NCI-H82 (cell line): ENCODE results near the gene NDUFS6.

Experiments used
- DNase-seq: peaks from one replicate; lab custom pipeline; 2025; lab: John Stamatoyannopoulos, UW

NDUFS6 gene

DNA sequence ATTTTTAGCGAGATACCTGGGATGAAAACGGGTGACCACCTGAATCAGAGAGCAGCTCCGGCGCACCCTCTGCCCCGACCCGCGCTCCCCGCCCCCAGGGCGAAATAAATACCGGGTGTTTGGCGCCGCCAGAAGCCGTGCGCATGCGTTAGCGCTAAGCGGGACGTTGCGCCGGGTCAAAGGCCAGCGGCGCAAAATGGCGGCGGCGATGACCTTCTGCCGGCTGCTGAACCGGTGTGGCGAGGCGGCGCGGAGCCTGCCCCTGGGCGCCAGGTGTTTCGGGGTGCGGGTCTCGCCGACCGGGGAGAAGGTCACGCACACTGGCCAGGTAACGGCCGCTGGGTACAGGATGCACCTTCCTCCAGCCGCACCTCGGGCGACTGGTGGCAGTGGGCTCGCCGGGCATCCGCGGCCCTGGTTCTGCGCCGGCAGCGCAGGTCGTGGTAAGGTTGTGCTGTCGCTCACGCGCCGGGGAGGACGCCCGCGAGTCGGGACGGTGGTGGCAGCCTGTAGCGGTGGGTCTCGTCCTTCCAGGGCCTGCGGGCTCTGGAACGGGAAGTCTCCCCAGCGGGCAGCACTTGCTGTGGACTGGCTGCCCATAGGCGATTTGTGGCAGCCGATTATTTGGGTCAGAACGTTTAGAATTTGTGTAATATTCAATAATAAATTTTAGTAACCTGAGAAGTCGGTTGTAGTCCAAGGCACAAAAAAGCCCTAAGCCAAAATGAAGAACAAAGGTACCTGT, at the start of gene NDUFS6:
TSS of gene NDUFS6 (plus strand) at position 186 of the 745 bp plus-strand sequence. CDS start at position 197, 11 bp downstream.
- peak; percentile 74 for DNase-seq

DNA sequence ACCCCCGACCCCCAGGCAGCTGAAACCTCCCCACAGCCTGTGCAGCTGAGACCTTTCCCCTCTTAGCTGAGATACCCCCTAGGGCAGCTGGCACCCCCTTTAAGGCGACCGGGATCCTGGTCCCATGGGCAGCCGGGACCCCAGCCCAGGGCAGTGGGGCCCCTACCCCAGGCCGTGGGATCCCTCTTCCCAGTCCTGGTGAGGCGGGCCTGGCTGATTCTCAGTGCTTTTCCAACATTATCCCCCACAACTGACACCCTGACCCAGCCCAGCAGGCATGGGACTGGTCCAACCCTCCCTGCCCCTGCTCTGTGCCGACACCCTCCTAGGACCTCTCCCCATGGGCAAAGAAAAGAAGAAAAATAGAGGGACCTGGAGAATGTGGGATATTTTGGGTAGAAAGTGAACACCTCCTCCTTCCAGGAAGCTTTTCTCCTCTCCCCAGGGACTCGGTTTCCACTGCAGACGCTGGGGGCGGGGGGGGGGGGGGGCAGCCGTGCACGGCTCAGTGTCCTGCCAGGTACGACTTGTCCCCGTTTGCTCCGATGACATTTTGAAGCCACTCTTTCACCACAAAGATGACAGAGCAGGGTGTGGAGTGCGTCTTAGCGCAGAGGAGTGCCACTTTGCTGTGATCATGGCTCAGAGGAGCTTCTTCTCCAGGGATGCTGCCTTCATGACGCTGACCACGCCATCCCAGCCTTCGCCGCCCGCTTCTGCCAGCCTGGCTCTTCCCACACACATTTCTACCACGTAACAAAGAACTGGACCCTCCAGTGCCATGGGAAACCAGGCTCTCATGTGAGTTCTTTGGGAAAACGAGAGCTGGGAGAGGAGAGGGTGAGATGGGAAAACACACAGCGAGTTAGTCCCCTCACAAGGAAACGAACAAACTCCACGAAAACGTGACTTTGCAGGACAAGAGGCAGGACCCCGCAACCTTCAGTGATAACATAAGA, 49.1 kb upstream of the NDUFS6 start:
- DNase-seq = no peak

DNA sequence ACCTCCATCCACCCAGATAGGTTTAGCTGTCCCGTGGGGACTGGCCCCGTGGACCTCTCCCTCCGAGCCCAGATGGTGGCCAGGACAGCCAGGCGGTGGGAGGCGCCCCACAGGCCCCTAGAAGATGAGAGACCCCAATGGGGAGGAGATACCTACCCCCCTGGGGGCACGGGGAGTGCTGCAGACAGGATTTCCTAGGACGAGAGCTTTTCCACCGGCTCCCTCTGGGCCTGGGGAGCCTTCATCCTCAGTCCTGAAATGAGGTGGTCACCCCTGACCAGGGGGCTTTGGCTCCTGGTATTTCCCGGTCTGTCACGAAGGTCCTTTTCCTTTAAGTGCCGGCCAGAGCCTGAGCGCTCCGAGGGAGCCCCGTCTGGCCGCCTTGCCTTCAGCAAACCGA, 48.3 kb upstream of the NDUFS6 start:
- DNase-seq = no peak

DNA sequence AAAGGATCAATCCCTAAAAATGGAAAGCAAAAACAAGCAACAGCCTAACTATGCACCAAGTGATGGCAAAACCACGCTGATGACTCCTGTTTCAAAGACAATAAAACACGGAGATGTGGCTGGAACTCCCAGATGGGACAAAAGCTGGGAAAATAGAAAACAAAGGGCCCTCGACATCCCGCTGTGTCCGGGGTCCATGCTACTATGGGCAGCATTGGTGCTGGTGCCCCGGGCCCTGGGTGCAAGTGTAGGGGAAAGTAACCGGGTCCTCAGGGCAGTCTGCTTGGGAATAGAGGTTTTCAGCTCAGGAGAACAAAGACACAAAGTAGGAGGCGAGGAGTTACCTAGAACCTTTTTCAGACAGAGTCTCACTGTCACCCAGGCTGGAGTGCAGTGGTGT, 47.7 kb upstream of the NDUFS6 start:
- DNase-seq = no peak

DNA sequence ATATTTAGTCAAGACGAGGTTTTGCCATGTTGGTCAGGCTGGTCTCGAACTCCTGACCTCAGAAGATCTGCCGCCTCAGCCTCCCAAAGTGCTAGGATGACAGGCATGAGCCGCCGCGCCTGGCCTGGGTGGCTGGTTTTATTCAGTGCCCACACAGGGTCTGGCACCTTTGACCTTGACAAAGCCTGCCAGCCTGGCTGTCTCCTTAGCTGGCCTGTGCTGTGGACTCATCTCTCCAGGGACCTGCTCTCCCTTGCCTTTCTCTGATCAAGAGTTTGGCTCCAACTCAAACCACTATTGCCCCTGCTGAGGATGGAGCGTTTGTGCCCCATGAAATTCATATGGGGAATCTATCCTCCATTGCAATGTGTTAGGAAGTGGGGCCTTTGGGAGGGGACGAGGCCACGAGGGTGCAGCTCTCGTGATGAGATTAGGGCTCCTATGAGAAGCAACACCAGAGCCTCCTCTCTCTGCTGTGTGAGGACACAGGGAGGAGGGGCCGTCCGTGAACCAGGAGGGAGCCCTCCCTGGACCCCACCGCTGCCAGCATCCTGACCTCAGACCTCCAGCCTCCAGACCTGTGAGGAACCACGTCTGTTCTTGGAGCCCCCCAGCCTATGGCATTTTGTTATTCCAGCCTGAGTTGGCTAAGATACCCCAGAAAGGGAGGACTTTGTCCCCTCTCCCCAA, 46.5 kb upstream of the NDUFS6 start:
- DNase-seq = no peak

DNA sequence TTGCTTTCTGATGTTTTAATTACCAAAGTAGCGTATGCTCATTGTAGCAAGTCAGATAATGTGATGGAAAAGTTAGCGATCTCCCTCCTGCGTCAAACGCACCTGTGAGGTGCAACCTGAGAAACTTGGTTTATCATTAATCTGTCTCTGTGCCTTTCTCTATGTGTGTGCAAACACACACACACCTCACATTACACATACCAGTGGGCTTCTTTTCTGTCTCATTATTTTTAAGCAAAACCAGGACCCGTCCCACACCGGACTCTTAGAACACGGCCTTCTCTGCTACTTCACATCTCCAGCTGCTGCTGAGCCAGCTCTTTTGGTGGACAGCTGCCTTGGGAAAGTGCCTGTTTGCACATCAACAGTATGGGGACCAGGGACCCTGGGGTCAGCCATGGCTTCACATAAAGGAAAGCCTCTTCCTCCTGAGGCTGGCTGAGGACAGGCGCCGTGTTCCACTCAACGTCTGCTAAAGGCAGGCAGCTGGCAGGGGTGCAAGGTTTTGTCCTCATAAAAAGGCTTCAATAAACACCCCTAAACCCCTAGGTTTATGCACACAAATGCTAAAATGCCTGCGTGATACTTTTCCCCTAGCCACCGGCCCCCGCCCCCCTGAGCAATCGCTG, 45.8 kb upstream of the NDUFS6 start:
- no peak for DNase-seq

DNA sequence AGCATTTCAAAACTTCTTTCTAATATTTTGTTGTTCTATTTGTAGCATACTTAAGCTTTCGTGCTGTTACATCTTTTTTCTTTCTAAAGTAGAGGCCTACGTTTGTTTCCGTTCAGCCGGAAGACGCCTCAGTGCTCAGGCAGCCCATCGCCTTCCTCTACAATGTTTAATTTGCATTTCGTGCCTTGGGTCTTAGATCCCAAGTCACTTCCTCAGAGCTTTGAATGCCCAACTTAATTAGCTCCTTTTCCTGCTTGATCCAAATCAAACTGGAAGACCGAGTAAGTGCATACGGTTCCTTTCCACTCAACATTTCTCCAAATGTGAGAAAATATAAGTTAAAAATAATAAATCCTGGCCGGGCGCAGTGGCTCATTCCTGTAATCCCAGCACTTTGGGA, 44.7 kb upstream of the NDUFS6 start:
- DNase-seq = no peak

DNA sequence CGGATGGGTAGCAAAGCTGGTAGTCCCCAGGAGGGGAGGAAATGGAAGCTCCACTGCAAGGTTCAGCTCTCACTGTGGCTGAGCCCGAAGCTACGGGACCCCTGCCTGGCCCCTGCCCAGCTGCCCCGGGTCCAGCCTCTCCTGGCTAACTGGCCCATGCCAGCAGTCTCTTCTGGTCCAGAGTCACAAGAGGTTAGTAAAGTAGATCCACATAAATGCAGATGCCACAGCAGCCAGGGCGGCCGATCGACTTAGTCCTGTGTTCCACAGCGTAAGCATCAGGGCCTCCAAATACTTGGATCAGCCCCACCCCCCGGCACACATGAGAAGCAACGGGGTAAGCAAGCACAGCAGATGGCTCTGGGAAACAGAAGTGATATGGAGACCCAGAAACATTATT, 43.7 kb upstream of the NDUFS6 start:
- no peak for DNase-seq

DNA sequence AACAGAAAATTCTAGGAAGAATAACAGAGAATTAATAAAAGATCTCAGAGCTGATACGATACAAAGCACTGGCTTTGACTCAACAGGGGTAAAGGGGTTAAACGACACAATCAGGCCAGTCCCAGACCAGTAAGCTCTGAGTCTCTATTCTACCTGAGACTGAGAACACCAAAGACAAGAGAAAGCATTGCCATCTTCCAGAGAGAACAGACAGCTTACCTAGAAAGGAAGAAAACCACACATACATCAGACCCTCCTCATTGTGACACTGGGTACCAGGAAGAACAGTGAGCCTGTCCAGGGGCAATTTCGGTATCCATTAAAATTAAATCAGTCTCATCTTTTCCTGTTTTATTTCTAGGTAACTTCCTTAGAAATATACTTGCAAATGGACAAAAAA, 42.6 kb upstream of the NDUFS6 start:
- no peak for DNase-seq

DNA sequence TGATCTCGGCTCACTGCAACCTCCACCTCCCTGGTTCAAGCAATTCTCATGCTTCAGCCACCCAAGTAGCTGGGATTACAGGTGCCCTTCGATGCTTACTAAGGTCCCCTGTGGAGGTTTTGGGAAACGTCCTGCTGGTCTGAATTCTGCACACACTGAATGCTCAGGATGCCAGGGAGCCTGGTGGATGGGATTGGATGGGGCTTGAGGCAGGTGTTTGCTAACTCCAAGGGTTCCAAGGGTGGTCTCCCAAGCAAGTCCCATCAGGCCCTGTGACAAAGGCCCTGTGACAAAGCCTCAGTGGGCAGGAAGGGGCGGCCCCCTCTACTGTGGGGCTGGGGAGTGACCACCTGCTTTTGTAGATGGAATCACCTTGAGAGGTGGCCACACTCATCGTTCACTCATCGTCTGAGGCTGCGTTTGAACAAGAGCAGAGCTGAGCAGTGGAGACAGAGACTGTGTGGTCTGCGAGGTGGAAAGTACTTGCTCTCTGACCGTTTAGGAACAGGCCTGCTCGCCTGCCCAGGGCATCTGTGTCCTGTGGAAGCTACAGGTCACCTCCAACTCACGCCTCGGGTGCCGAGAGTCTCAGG, 41.7 kb upstream of the NDUFS6 start:
- no peak for DNase-seq

DNA sequence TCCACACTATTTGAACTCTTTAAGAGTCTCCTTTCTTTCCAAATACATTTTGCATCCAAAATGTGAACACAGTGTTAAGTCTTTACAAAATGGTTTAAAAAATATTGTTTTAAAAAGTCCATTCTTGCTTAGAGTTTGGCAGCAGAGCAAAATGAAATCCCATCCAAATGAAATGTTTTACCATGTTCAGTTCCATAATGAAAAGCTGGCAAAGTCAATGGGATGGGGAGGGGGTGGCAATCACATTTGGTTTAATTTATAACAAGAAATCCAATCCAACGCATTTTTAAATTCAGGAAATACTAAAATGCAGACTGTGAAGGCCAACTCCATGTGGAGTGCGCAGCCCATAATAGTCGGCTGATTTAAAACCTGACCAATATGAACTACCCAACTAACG, 41.0 kb upstream of the NDUFS6 start:
- no peak for DNase-seq

DNA sequence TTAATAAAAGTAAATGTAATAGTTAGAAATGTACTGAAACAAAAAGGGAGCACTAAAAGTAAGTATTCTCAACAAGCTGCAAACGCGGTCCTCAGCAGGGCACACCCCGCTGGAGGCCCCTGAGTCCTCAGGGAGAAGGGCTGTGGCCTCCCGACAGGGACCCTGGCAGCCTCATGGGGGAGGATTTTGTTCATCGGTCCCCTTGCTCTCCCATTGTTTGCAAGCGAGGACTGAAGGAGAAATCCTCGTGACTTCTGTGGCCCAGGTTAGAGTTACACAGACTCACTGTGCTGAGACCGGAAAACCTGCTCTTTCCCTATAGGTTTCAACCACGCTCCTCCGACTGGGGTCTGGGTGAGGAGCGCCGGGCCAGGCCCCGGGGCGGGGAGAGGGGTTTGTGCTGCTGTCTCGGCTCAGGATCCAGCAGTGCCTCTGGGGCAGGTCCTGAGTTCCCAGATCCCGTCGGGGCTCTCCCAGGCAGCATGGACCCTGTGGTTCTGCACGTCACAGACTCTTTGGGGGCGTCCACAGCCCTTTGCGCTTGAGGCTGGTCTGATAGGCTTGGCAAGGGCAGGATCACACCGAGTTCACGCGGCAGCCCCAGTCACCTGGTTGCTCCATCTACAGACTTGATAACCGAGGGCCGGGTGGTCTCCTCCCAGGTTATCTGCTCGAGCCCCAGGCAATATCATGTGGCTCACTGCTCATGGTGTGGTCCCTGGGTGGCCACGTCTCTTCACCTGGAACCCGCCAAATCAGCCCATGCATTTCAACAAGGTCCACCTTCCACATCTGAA, 40.4 kb upstream of the NDUFS6 start:
- no peak for DNase-seq

DNA sequence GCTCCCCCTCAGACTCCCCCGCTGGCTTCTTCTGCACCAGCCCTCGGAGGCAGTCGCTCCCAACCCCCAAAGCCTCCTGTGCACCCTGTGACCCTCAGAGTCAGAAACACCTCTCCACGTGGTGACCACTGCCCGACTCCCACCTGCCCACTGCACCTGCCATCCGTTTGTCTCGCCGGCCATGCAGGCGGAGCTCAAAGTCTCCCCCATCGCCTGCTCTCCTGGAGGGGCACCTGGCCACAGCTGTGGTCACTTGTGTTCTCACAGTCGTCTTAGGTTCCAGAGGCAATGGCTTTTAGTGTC, 39.8 kb upstream of the NDUFS6 start:
- DNase-seq = no peak

DNA sequence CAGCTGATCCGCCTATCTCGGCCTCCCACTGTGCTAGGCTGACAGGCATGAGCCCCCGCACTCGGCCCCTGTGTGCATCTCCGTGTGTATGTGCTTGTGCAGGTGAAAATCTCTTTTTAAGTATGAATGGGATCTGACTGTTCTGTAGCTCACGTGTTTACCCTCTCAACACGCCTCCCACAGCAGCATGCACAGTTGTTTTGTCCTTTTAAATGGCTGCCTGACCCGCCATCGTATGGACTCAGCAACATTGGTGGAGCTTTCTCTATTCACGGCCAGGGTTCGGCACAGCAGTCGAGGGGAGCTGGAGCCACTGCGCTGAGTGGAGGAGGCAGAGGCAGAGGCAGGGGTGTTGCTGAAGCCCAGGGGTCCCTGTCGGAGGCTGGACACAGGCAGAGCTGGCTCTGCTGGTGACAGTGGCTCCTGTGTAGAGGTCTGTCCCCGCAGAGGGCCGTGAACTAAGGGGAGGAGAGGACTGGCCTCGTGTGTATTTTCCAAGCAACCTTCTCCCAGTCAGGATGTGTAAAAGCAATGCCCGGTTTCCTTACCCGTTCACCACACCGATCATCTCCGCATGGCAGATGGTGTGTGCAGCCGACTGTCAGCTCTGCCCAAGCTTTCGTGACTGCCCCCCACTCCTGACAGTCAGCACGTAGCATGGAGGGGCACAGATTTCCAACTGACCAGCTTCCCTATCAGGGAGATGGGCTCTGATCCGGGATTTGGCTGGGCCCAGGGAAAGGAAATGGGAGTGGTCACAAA, 38.9 kb upstream of the NDUFS6 start:
- DNase-seq = no peak

DNA sequence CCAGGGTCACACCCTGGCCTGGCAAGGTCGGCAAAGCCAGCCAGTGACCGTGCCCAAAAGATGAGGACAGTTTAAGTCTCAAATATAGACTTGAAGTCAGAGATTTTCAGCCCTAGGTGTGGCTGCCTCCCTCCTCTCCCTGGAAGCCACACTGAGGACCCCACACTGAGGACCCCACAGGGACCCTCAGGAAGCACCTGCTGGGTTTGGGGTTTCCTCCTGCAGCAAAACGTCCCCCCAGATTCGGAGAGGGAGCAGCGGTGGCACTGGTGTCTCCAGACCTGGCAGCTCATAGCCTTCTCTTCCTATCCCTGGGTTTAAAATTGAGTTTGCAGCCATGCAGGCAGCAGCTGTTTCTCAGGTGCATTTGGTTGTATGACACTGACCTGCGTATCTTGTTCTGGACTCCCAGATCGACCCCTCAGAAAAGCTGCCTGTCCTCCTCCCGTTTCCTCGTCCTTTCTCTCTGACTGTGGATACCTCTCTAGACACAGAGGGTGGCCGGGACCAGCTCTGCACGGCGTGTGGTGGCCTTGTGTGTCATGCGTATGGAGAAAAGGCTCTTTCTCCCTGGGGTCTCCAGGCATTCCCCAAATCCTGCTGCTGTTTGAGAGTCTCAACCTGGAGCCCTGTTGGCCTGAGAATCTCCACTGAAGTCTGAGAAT, 38.2 kb upstream of the NDUFS6 start:
- no peak for DNase-seq

DNA sequence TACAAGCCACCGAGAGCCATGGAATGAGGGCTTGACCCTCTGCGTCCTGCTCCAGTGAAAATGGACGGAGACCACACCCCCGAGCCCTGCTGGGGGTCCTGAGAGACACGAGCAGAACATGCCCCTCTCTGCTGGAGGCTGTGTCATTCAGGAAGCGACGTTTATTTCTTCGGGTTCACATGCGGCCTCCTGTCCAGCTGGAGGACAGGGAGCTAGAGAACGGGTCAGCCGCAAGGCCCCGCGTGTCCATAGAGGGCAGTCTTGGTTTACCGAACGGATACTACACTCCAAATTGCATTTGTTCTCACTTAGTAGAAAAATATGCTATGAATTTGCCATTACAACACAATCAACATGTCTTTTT, 37.7 kb upstream of the NDUFS6 start:
- peak; percentile 3 for DNase-seq

DNA sequence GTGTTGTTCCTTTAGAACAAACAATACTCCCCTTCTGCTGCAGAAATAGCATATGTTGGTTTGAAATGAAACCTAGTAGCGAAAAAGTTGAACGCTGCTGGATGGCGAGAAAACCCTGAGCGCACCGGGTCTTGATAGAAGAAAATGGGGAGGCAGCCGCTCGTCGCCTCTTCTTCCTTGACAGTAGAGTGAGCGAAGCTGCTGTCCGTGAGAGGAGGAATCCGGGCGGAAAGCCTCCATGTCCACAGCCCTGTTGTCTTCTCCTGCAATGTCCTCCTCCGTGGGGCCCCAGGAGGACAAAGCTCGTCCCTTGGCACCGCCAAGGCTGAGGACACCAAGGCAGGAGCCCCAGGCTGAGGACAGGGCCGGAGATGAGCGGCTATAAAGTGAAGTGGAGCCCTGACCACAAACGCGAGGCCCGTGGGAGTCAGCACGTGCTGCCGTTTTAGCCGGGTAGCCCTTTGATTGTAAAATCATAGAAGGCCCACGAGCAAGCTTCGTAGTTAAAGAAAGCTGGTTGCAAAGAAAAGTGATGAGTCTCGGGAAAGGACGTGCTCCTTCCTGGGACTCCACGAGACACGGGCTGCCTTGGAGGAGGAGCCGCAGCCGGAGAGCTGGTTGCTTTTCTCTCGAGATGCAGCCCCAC, 37.1 kb upstream of the NDUFS6 start:
- no peak for DNase-seq

DNA sequence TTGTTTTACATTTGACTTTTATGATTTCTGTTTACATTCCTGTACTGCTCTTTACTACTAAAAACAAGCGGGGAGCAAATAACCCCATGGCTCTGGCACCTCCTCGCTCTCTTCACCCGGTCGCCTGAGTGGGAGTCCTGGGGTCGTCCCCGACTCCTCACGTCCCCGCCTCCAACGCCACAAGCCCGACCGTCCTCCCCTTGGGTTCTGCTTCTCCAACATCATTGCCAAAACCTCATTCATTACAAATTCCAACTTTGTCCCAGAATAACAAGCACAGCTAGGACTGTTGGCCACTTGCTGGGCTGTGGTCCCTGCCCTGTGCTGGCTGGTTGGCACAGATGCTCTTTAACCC, 36.6 kb upstream of the NDUFS6 start:
- no peak for DNase-seq

DNA sequence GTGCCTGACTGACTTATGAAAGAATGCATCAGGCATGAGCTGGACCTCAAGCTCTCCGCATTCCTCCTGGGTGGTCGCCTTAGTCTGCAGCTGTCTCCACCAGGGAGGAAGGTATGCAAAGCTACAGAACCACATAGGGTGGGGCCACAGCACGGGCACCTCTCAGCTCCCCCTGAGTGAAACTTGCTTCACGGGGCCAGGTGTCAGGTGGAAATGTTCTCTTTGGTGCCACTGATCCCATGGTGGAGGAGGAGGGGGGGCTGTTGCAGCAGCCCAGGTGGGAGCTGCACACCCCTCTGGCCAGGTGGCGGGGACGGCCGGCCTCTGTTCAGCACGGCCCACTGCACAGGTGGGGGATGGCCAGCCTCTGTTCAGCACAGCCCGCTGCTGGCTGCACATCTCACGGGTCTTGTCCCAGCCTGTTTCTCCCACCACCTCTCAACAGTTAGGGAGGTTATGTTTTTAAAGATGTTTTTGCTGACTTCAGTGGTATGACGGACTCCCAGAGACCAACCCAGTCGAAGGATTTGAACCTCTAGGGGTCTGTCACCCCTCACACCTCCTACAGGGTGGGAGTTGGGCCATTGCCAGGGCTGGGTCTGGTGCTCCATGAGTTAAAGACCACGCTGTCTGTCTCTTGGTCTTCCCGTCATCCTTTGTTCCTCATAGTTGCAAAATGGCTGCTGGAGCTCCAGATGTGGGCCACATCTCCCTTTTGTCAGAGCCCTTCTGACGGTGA, 35.9 kb upstream of the NDUFS6 start:
- DNase-seq = no peak
